GM12878 (cell line): ENCODE results near the gene TMEM14A. TPM values are rescaled to one million over a fixed set of nuclear protein-coding genes. Genes with fewer than 3 reads are reported as not detected.

Source experiments
- ATAC-seq: fragments of 200-7000 bp; cut with Tn5 transposase; 3 replicates; pipeline ENCODE4 v1.9.1; 2020; ENCODE audit warnings: mild to moderate bottlenecking, moderate library complexity
- BruUV-seq: library from RNA; stranded (reverse); fragments of 400-500 nt; replicated peaks from 2 replicates; lab custom pipeline; 2021; lab: Mats Ljungman, UMichigan
- CTCF ChIA-PET: fragments of 300-600 bp; sonication (Branson Sonifier 250); formaldehyde crosslinking; extraction: SDS; loops from one replicate; lab custom pipeline; 2021; ENCODE audit warnings: inconsistent platforms; lab: Yijun Ruan, JAX
- POLR2A ChIA-PET: fragments of 350-600 bp; formaldehyde crosslinking; extraction: SDS; loops from one replicate; lab custom pipeline; 2021; ENCODE audit warnings: inconsistent platforms; lab: Charles Lee
- RAD21 ChIA-PET: fragments of 300-600 bp; sonication (Branson Sonifier 250); formaldehyde crosslinking; loops from one replicate; lab custom pipeline; 2023; ENCODE audit warnings: antibody characterized with exemption; ENCODE audit not compliant: unreplicated experiment; lab: Charles Lee
- SMC1A ChIA-PET: fragments of 300-600 bp; sonication (Branson Sonifier 250); formaldehyde crosslinking; loops from one replicate; lab custom pipeline; 2023; ENCODE audit not compliant: unreplicated experiment, uncharacterized antibody; lab: Charles Lee
- DNase-seq: peaks from one replicate; pipeline ENCODE4 v3.0.0-alpha.2; 2011; ENCODE audit warnings: low read depth, low spot score
- FAIRE-seq: peaks from 3 replicates; lab custom pipeline; 2011; peaks lifted over from hg19 to GRCh38; lab: Jason Lieb, UNC
- H2AFZ ChIP-seq: 2 replicates; pipeline ENCODE4 v1.6.0; 2011; ENCODE audit warnings: low read depth, low read length, control low read depth; ENCODE audit not compliant: control insufficient read depth
- H3K27ac ChIP-seq: 2 replicates; pipeline ENCODE4 v1.5.1; 2011; ENCODE audit warnings: control low read depth; ENCODE audit not compliant: control insufficient read depth, insufficient read depth
- H3K27me3 ChIP-seq, 2 experiments: replicated peaks in 1 of 2; 2 replicates each; pipeline versions ENCODE4 v1.6.0 to v1.6.1; 2011; ENCODE audit warnings: low read length in 1 of 2; ENCODE audit not compliant: control insufficient read depth in 2 of 2, insufficient read depth in 2 of 2
- H3K36me3 ChIP-seq, 2 experiments: 2 replicates each; pipeline ENCODE4 v1.5.1; 2011; ENCODE audit warnings: low read length in 1 of 2; ENCODE audit not compliant: control insufficient read depth in 2 of 2, insufficient read depth in 2 of 2
- H3K4me1 ChIP-seq: 2 replicates; pipeline ENCODE4 v1.6.1; 2011; ENCODE audit warnings: mild to moderate bottlenecking, low read length, moderate library complexity, mixed read lengths; ENCODE audit not compliant: control insufficient read depth, insufficient read depth
- H3K4me2 ChIP-seq: 2 replicates; pipeline ENCODE4 v1.6.0; 2011; ENCODE audit warnings: control low read depth; ENCODE audit not compliant: control insufficient read depth, insufficient read depth
- H3K4me3 ChIP-seq: fragments of 200-600 bp; sonication (generic); 2 replicates; pipeline ENCODE4 v1.5.1; 2016
- H3K79me2 ChIP-seq: 2 replicates; pipeline ENCODE4 v1.6.0; 2011; ENCODE audit warnings: low read length; ENCODE audit not compliant: control insufficient read depth, insufficient read depth
- H3K9ac ChIP-seq: 2 replicates; pipeline ENCODE4 v1.8.0; 2011; ENCODE audit warnings: low read length, control low read depth, mixed read lengths; ENCODE audit not compliant: control insufficient read depth, insufficient read depth
- H3K9me3 ChIP-seq: replicated peaks from 3 replicates; pipeline ENCODE4 v1.5.1; 2011; ENCODE audit warnings: mild to moderate bottlenecking, low read length; ENCODE audit not compliant: control insufficient read depth, insufficient read depth
- H4K20me1 ChIP-seq: 2 replicates; pipeline ENCODE4 v1.6.0; 2011; ENCODE audit not compliant: control insufficient read depth, insufficient read depth
- BMI1 ChIP-seq: fragments of 450-650 bp; IDR thresholded peaks from 2 replicates; pipeline ENCODE4 v1.6.1; 2016; ENCODE audit warnings: mild to moderate bottlenecking, moderate library complexity, borderline replicate concordance
- CBFB ChIP-seq: IDR thresholded peaks from 2 replicates; pipeline ENCODE4 v1.6.1; 2016; ENCODE audit warnings: antibody characterized with exemption, low read depth
- CUX1 ChIP-seq: IDR thresholded peaks from 2 replicates; pipeline ENCODE4 v1.6.1; 2012; ENCODE audit warnings: improper control_type of control experiment, low read depth, low read length; ENCODE audit not compliant: insufficient replicate concordance
- HDGF ChIP-seq: fragments of 450-650 bp; IDR thresholded peaks from 2 replicates; pipeline ENCODE4 v1.6.1; 2016; ENCODE audit warnings: antibody characterized with exemption
- MEF2B ChIP-seq: fragments of 450-650 bp; IDR thresholded peaks from 2 replicates; pipeline ENCODE4 v1.6.1; 2018; ENCODE audit warnings: mild to moderate bottlenecking, moderate library complexity; ENCODE audit not compliant: partially characterized antibody, poor library complexity, severe bottlenecking
- MYC ChIP-seq: IDR thresholded peaks from 2 replicates; pipeline ENCODE4 v1.6.1; 2011; ENCODE audit warnings: mild to moderate bottlenecking, low read length, moderate library complexity, inconsistent platforms; ENCODE audit not compliant: insufficient read depth, insufficient replicate concordance, insufficient read length, severe bottlenecking
- RB1 ChIP-seq: fragments of 450-650 bp; formaldehyde crosslinking; IDR thresholded peaks from 2 replicates; pipeline ENCODE4 v1.6.1; 2017; ENCODE audit warnings: mild to moderate bottlenecking, borderline replicate concordance
- ZBTB40 ChIP-seq: fragments of 450-650 bp; IDR thresholded peaks from 2 replicates; pipeline ENCODE4 v1.6.1; 2016; ENCODE audit warnings: mild to moderate bottlenecking, moderate library complexity, borderline replicate concordance
- ZNF274 ChIP-seq: IDR thresholded peaks from one replicate; pipeline ENCODE4 v1.8.0; 2011; ENCODE audit not compliant: insufficient read length, insufficient read depth
- ZSCAN29 ChIP-seq: fragments of 450-650 bp; IDR thresholded peaks from 2 replicates; pipeline ENCODE4 v1.6.1; 2017; ENCODE audit warnings: mild to moderate bottlenecking, moderate library complexity
- WGBS: methylation state at CpG from one replicate; pipeline ENCODE4 v1.1.6; 2016; ENCODE audit warnings: low lambda C conversion rate; ENCODE audit not compliant: insufficient replicate concordance, insufficient coverage; ENCODE audit errors: missing lambda C conversion rate; 5-methylcytosine and 5-hydroxymethylcytosine counted together
- in situ Hi-C: fragments of 300-500 bp; cut with MboI; formaldehyde crosslinking; loops from 9 replicates; pipeline ENCODE4 v1.14.3; 2018; ENCODE audit warnings: mixed read lengths
- intact Hi-C: fragments of 100-400 bp; cut with micrococcal nuclease; formaldehyde crosslinking; loops from one replicate; pipeline ENCODE4 v1.14.2; 2022; ENCODE audit not compliant: unreplicated experiment
- polyA plus RNA-seq, 11 experiments: library from polyadenylated mRNA; depleted of rRNA in 4 of 11; unstranded in 6 of 11; stranded (reverse) in 5 of 11; fragments of >200 nt; fragmentation: Nextera tagmentation in 4 of 11; fragmentation: Illumina TruSeq in 1 of 11; extraction: Ambion mirVana in 4 of 11; extraction: Trizol in 1 of 11; gene quantifications; 1 replicate in 1 of 11; 2 replicates in 10 of 11; pipeline versions ENCODE4 v1.2.1 to v1.2.3, GENCODE V29; 2011 to 2016; ENCODE audit warnings: inconsistent platforms in 2 of 11, missing spikeins in 2 of 11, low read depth in 1 of 11
- total RNA-seq, 4 experiments: library from RNA; depleted of rRNA in 3 of 4; stranded (reverse); fragments of >200 nt in 3 of 4; fragmentation: Illumina TruSeq in 1 of 4; extraction: Trizol in 1 of 4; gene quantifications; 2 replicates each; pipeline versions ENCODE4 v1.2.1 to v1.2.3, GENCODE V29; 2013 to 2021

The TMEM14A gene
- total and polyA plus RNA-seq, 10 of the 15 experiments (the other 5 are each of a cell fraction or from before 2014, with no cell fraction given) = 15.6 to 143 (median 33.1) TPM

GRCh38 chr6:52645976-52646375 lies 24.9 kb upstream of the TMEM14A start (continued):
- TF ChIP-seq RB1 (no peak), ZBTB40 (no peak)

GRCh38 chr6:52647199-52647598 lies 23.7 kb upstream of the TMEM14A start:
- in situ Hi-C loops (no loop called here), intact Hi-C loops (no loop called here)
- BruUV-seq = no TSS peak
- CTCF ChIA-PET = interaction anchor here (2.4 kb wide), 1 partner anchor 11 kb away, joined by 6 read pairs; no protein-coding TSS in a partner anchor
- RAD21 ChIA-PET = no interaction called here
- no peaks in the 10 kb centered on the region for H3K79me2 ChIP-seq
- FAIRE-seq (no peak), ATAC-seq (no peak), DNase-seq (no peak)
- no peak overlapping the region for H2AFZ ChIP-seq
- WGBS = 58% methylated on average over 3 of the region's 3 CpGs
- no peaks in the 10 kb centered on the region for H3K9me3 ChIP-seq
- H3K27ac ChIP-seq = no peak overlapping the region
- peaks cover 0 to 2% of the 10 kb centered on the region in 2 experiments; a peak in 2 of 4 replicates for H3K27me3 ChIP-seq
- no peak overlapping the region for H3K4me3 ChIP-seq
- H3K4me2 ChIP-seq = no peak overlapping the region
- no peaks in the 10 kb centered on the region for H3K4me1 ChIP-seq
- H4K20me1 ChIP-seq = no peaks in the 10 kb centered on the region
- POLR2A ChIA-PET = no interaction called here
- no peaks in the 10 kb centered on the region for H3K36me3 ChIP-seq
- SMC1A ChIA-PET = no interaction called here
- H3K9ac ChIP-seq = no peak overlapping the region
- no peak for TF ChIP-seq ZSCAN29
- no peak for TF ChIP-seq MYC
- TF ChIP-seq CUX1 = no peak
- no peak for TF ChIP-seq HDGF
- TF ChIP-seq ZNF274 = no peak
- TF ChIP-seq CBFB = no peak
- no peak for TF ChIP-seq BMI1
- no peak for TF ChIP-seq MEF2B
